ENCODE measurements around the gene NRN1L.

Gene NRN1L

DNA sequence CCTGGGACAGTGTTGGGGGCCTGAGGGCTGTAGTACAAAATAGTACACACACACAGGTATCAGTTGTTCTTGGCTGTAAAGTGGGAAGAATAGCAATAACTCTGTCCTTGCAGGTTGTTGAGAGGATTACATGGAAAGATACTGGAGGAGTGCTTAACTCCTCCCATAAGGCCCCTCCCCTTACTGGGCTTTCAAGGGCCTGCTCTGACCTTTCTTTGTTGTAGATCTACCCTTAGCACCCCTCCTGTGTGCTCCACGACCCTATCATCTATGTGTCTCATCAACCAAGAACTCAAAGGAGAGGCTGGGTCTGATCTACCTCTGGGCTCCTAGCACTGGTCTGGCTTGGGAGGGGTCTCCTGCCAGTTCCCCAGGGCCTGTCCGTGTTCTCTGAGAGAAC lies 20.1 kb upstream of the NRN1L start:
- TF ChIP-seq, protein P1, sequence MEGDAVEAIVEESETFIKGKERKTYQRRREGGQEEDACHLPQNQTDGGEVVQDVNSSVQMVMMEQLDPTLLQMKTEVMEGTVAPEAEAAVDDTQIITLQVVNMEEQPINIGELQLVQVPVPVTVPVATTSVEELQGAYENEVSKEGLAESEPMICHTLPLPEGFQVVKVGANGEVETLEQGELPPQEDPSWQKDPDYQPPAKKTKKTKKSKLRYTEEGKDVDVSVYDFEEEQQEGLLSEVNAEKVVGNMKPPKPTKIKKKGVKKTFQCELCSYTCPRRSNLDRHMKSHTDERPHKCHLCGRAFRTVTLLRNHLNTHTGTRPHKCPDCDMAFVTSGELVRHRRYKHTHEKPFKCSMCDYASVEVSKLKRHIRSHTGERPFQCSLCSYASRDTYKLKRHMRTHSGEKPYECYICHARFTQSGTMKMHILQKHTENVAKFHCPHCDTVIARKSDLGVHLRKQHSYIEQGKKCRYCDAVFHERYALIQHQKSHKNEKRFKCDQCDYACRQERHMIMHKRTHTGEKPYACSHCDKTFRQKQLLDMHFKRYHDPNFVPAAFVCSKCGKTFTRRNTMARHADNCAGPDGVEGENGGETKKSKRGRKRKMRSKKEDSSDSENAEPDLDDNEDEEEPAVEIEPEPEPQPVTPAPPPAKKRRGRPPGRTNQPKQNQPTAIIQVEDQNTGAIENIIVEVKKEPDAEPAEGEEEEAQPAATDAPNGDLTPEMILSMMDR (IDR thresholded peaks at IDR 0.05; ENCODE audit: low read depth, low read length) = no peak
- H3K27me3 ChIP-seq (ENCODE audit: insufficient read depth, low read depth, severe bottlenecking) = no peaks in the 10 kb centered on the region
- H3K27ac ChIP-seq = no peak overlapping the region
- peaks cover 70% of the 10 kb centered on the region for H3K36me3 ChIP-seq
- no peak for DNase-seq
- H3K9me3 ChIP-seq (ENCODE audit: severe bottlenecking) = no peaks in the 10 kb centered on the region
- H3K4me3 ChIP-seq (ENCODE audit: low read depth, low read length) = no peak overlapping the region

DNA sequence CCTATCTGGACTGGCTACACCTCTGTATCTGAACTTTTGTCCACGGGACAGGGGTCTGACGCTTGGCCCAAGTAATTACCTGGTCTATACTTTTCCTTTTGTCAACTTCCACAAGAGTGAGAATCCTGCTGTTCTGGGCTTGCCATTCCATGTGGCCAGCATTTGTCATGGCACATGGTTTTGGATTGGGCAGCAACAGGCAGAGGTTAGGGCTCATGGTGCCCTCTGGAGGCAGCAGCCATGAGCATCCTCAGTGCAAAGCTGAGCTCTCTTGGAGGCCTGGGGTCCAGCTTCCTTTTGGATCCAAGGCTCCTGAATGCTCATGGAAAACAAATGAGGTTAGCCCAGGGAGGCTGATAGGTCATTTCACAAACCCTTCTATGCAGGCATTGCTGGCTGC lies 19.4 kb upstream of the NRN1L start:
- H3K27ac ChIP-seq = no peak overlapping the region
- H3K4me3 ChIP-seq (ENCODE audit: low read depth, low read length) = no peak overlapping the region
- DNase-seq = no peak
- no peaks in the 10 kb centered on the region for H3K27me3 ChIP-seq (ENCODE audit: insufficient read depth, low read depth, severe bottlenecking)
- H3K36me3 ChIP-seq = peaks cover 73% of the 10 kb centered on the region
- no peaks in the 10 kb centered on the region for H3K9me3 ChIP-seq (ENCODE audit: severe bottlenecking)
- TF ChIP-seq, protein P1 (IDR thresholded peaks at IDR 0.05; ENCODE audit: low read depth, low read length) = peak; percentile 71

DNA sequence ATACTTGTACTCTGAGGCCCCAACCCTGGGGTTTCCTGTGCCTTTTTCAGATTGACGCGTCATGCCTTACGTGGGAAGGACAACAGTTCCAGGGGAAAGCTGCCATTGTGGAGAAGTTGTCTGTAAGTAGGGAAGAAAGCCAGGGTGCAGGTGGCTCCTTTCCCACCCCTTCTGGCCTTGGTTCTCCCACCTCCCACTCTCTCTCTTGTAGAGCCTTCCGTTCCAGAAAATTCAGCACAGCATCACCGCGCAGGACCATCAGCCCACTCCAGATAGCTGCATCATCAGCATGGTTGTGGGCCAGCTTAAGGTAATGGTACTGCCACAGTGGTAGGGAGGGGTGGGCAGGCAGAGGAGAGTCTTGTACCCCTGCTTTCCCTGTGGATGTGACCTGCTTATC lies 16.4 kb upstream of the NRN1L start:
- TF ChIP-seq, protein P1 (IDR thresholded peaks at IDR 0.05; ENCODE audit: low read depth, low read length) = no peak

DNA sequence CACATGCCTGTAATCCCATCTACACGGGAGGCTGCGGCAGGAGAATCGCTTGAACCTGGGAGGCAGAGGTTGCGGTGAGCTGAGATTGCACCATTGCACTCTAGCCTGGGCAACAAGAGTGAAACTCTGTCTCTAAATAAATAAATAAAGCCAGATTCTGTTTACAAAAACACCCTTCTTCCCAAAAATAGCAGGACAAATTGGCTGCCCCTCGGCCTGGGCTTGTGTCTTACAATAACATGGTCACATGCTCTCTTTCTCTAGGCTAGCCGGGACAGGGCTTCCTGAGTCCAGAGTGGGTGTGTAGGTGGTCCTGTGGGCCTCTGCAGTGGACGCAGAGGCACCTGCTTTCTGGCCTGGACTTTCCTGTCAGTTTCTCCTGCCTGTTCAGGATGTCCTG lies 15.0 kb upstream of the NRN1L start:
- Histone ChIP-seq H3K9me3 (ENCODE audit: severe bottlenecking) (no peaks in the 10 kb centered on the region), H3K4me3 (ENCODE audit: low read depth, low read length) (no peak overlapping the region), H3K27ac (no peak overlapping the region), H3K36me3 (peaks cover 73% of the 10 kb centered on the region), H3K27me3 (ENCODE audit: insufficient read depth, low read depth, severe bottlenecking) (no peaks in the 10 kb centered on the region)
- TF ChIP-seq, protein P1 (IDR thresholded peaks at IDR 0.05; ENCODE audit: low read depth, low read length) = no peak
- DNase-seq = no peak

More for the DNA sequence above, 16.4 kb upstream of the NRN1L start:
- Histone ChIP-seq H3K4me3 (ENCODE audit: low read depth, low read length) (no peak overlapping the region), H3K36me3 (peaks cover 80% of the 10 kb centered on the region), H3K9me3 (ENCODE audit: severe bottlenecking) (no peaks in the 10 kb centered on the region), H3K27me3 (ENCODE audit: insufficient read depth, low read depth, severe bottlenecking) (no peaks in the 10 kb centered on the region), H3K27ac (no peak overlapping the region)
- no peak for DNase-seq

DNA sequence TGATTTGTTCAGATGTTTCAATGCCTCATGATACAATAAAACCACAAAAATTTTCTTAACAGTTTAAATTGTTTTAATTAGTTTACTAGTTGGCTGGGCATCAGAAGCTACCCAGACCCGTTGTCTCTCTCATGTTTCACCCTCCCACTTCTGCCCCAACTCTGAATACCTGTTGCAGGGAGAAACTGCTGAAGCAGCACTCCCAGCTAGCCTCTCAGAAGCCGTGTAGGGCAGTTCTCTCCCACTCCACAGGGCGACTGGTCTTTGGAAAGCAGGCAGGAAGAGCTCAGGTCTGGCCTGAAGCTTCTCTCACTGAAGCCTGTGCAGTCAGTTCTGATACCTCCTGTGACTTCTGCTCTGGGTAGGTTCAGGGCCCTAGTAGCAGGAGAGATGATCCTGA lies 13.4 kb upstream of the NRN1L start:
- TF ChIP-seq, protein P1 (IDR thresholded peaks at IDR 0.05; ENCODE audit: low read depth, low read length) = no peak
- H3K27ac ChIP-seq = no peak overlapping the region
- H3K36me3 ChIP-seq = peaks cover 71% of the 10 kb centered on the region
- no peaks in the 10 kb centered on the region for H3K27me3 ChIP-seq (ENCODE audit: insufficient read depth, low read depth, severe bottlenecking)
- H3K9me3 ChIP-seq (ENCODE audit: severe bottlenecking) = no peaks in the 10 kb centered on the region
- DNase-seq = no peak
- no peak overlapping the region for H3K4me3 ChIP-seq (ENCODE audit: low read depth, low read length)

DNA sequence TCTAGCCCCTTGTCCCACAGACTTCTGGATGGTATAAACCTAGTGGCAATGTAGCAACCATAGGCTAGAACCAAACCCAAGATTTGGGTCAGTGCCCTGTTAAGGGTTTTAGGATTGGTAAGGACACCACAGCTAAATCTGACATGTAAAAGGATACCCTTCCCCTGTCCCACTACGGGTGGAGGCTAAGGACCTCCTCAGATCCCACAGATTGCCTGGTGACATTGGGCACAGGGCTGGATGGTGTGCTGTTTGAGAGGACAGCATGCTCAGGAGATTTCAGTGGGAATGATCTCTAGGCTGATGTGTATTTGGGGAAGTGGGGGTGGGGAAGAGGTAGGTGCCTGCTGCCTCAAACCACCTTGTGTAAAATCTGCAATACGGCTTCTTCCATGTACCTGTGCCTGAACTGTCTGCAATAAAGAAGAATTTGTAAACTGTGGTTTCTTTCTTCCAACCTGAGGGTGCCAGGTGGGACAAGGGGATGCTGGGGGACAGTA lies 12.5 kb upstream of the NRN1L start:
- Histone ChIP-seq H3K27ac (peak overlapping the region; percentile 87), H3K9me3 (ENCODE audit: severe bottlenecking) (no peaks in the 10 kb centered on the region), H3K4me3 (ENCODE audit: low read depth, low read length) (no peak overlapping the region), H3K27me3 (ENCODE audit: insufficient read depth, low read depth, severe bottlenecking) (no peaks in the 10 kb centered on the region), H3K36me3 (peaks cover 71% of the 10 kb centered on the region)
- DNase-seq = no peak
- TF ChIP-seq, protein P1 (IDR thresholded peaks at IDR 0.05; ENCODE audit: low read depth, low read length) = no peak
